ENCODE measurements around the gene ZNF593OS.

ZNF593OS gene

DNA sequence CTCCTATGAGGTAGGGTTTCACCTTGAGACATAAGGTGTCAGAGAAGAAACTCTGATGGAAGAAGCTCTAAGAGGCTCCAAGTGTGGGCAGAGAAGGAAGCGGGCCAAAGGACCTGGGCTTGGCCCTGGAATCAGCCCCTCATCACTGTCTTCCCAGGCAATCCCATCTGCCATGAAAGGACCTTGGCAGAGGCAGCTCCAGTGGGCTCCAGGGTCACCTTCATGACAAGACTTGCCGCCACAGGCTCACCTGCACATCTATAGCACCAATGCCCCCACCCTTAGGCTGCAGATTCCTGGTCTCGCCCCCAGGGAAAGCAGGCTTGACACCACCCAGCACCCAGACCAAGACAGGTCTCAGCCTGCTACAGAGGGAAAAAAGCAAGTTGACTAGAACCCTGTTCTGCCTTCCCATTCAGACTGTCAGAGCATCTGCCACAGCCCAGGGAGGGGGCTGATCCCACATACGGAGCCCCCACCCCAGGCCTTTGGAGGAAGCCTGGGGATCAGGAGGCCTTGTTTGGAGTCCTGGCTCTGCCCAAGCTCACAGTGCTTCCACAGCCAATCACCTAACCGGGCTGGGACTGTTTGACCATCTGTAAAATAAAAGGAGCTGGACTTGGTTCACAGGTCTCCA is 13.2 kb downstream of the ZNF593OS start:
- FAIRE-seq, result no peak

DNA sequence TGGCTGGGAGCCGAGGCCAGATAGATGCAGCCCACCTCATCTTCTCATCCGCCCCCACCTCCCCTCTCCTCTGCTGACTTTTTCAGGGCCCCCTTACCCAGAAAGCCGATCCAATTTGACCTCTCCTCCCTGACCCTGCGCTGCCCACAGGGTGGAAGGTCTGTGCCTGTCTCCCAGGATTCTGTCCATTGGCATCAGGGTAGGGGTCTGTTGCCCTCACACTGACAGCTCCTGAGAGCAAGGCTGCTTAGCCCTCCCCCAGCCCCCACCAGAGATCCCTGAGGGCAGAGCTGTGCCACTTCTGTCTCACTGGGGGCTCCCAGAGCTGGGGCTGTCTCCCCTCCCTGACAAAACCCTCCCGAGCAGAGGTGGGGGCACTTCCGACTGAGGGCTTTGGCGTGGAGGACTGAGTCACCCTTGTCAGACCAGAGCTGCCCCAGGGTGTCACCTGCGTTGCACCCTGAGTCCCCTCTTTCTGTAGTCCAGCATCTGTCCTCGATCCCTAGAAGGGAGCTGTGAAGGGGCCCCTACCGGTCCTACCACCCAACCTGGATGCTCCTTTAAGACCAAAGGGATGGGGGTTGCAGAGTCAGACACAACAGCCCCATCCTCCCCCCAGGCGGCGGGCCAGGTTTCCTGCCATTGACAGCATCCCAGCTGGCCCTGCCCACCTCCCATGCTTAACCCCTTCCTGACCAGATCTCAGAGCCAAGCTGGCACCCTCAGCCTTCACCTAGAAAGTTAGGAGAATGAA is 15.2 kb downstream of the ZNF593OS start:
- no peak for FAIRE-seq

DNA sequence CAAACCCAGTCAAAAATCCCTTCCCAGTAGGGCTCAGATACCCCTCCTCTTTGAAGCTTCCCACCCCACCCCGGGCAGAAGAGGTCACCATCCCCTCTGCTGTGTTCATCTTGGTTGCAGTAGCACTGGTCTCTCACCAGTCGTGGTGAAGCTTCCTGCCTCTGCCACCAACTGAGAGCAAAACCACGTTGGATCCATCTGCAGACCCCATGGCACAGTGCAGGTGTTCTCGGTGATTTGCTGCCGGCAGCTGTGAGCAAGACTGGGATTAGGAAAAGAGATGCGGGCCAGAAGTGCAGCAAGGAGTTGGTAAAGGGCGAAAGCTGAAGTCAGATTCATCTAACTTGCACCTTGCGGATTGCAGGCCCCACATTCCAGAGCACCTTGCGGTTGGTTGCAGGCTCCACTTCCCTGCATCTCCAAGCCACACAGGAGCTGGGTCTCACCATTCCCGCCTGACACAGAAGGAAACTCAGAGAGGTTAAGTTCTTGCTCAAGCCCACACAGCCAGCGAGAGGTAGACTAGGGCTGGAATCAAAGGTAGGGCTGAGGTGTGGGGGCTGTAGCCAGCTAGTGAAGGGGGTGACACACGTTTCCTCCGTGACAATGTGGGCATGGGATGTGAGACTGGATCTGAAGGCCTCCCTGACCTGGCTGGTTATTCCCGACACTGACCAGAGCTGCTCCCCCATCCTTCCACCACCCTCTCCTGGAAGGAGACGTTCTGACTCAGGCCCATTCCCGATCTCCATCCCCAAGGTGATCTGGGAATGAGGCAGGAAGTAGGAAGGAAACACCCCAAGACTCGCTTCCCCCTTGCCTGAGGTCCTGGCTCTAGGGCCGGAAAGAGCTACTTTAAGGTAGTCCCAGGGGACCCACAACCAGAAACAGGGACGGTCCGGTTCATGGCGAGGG is 16.0 kb downstream of the ZNF593OS start:
- no peak for FAIRE-seq

DNA sequence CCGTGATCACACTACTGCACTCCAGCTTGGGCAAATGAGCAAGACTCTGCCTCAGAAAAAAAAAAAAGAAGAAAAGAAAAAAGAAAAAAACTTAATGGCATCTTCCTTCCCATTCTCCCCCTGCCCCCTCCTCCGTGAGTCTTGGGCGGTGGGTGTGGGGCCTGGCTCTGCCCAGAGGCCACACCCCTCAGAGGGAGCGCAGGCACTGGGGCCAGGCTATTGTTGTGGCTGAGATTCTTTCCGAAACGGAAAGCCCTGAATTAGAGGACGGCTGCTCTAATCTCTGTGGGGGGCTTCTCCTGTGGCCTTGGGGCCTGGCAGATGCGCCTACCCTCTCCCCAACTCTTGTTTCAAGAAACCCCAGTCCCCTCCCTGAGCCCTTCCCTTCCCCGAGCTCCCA is 16.9 kb downstream of the ZNF593OS start:
- FAIRE-seq, result no peak

DNA sequence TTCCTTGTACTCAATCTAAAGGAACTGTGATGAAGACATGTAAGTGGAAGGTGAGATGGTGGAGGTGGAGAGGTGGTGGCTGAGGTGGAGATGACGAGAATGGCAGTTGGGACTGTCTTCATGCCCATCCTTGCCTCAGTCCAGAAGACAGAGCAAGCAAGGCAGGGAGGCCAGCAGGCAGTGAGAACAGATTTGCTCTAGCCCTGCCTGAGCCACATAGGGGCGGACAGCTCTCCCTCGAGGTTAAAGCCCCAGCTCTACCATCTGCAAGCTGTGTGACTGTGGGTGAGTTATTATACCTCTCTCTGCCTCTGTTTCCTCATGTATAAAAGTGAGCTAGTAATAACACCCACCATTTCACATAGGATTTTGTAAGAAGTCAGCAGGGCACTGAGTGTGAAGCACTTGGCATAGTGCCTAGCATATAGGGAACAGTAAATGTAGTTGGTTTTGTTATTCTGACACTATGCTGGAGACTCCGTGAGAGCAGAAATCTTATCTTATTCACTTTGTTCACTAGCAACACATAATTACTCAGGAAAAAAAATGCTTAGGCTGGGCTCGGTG is 17.6 kb downstream of the ZNF593OS start:
- no peak for FAIRE-seq

DNA sequence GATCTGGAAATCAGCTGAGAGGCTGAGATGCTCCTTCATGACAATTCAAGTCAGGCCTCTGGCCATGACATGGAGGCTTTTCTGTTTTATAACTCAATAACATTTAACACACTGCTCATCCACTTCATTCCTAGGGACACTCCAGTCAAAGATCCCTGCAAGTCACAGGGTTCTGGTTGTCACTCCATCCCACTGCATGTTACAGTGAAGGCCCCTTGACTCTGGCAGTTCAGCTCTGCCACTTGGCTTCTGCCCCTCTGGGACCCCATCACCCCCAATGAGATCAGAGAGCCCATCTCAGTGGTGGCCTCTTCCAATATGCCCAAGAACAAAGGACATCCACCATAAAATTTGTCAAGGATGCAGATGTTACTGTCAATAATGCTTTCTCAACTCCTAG is 22.7 kb downstream of the ZNF593OS start:
- FAIRE-seq, result no peak

DNA sequence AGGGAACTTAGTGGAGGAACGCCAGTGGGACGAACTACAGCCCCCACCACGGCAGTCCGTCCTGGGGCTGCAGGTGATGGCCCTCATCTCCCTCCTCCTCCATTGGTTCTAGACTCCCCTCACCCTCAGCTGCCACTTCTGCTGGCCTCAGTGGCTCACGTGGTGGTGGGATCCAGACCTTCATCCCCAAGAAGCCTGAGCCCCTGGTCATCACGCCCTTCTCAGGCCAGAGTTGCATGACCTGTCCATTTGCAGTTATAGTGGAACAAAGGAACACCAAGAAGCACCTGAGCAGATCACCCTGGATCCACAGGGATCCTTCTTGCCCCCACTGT is 25.7 kb downstream of the ZNF593OS start:
- FAIRE-seq, result no peak

DNA sequence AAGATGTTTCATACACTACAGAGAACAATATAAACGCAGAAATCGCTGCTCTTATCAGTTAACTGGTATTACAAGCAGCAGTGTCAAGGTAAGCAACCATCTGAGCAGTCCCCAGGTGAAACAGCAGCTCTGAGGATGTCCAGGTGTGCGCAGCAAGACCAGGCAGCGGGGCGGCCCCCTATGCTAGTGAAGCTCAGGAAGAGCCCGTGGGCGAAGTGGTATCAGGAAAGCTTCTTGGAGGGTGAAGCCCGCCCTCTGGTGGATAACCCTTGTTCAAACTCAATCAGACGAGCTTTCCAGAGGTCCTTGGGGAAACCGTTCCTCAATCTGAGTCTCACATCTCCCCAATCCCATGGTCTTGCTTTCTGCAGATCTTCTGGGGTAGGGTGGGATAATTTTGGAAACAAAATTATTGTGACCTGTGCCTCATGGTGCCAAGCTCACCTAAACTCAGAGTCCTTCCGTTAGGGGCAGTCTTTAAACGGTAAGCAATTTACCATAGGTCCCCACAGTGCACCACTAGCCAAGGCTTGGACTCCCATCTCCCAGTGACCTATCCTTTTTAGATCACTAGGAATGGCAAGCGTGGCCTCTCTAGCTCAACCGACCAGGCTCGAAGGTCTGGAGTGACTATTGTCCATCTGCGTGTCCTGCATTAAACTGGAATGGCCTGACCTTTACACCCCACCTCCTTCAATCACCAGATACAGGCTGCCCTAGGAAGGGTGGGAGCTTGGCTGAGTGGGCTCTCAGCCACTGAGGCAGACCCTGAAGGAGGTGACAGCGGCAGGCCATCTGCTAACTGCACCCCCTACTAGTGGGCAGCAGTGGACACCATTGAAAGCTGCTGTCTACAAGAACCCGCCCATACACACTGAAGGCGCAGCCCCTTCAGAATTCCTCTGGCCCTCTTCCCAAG is 26.3 kb downstream of the ZNF593OS start:
- peak; percentile 36 for FAIRE-seq

DNA sequence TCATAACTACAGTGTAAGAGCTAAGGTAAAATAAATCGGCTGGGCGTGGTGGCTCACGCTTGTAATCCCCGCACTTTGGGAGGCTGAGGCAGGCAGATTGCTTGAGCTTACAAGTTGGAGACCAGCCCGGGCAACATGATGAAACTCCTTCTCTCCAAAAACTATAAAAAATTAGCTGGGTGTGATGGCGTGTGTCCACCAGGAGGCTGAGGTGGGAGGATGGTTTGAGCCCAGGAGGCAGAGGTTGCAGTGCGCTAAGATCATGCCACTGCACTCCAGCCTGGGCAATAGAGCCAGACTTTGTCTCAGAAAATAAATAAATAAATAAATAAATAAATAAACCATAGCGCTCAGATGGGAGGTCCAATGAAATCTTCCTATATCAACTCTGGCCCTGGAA is 29.5 kb downstream of the ZNF593OS start:
- FAIRE-seq, result no peak

DNA sequence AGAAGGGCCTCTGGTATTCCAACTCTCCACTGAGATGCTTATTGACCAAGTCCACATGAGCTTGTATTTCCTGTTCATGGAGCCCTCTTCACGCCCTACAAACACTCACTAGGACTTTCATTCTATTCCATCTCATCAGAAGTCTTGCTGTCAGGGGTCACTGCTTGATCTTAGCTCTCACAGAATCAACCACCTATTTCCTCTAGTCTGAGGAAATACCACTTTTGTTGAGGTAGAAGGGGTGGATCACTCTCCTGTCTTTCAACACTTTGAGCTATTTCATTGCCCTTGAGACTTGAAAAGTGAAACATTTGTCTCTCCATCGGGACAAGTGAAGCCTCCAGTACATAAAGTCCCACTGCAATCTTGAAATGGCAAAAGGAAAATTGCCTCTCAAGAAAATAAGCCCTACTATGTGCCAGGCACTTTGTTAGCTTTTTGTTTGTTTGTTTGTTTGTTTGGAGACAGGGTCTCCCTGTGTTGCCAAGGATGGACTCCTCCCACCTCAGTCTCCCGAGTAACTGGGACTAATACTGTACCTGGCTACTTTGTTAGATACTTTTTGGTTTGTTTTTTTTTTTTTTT is 32.6 kb downstream of the ZNF593OS start:
- no peak for FAIRE-seq

DNA sequence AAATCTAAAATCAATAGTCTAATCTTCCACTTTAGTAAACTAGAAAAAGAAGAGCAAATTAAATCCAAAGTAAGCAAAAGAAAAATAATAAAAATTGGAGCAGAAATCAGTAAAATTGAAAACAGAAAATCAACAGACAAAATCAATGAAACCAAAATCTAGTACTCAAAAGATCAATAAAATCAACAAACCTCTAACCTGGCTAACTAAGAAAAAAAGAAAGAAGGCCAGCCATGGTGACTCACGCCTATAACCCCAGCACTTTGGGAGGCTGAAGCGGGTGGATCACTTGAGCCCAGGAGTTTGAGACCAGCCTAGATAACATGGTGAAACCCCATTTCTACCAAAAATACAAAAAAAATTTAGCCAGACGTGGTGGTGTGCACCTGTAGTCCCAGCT is 37.2 kb downstream of the ZNF593OS start:
- FAIRE-seq, result no peak

DNA sequence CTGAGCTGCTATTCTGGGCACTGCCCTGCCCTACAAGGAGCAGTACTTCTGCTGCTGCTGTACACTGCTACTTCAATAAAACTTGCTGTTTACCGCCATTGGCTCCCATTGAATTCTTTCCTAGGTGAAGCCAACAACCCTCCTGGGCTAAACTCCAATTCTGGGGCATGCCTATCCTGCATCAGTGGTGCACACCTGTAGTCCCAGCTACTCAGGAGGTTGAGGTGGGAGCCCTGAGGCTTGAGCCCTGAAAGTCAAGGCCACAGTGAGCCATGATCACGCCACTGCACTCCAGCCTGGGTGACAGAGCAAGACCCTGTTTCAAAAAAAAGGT is 38.8 kb downstream of the ZNF593OS start:
- no peak for FAIRE-seq

DNA sequence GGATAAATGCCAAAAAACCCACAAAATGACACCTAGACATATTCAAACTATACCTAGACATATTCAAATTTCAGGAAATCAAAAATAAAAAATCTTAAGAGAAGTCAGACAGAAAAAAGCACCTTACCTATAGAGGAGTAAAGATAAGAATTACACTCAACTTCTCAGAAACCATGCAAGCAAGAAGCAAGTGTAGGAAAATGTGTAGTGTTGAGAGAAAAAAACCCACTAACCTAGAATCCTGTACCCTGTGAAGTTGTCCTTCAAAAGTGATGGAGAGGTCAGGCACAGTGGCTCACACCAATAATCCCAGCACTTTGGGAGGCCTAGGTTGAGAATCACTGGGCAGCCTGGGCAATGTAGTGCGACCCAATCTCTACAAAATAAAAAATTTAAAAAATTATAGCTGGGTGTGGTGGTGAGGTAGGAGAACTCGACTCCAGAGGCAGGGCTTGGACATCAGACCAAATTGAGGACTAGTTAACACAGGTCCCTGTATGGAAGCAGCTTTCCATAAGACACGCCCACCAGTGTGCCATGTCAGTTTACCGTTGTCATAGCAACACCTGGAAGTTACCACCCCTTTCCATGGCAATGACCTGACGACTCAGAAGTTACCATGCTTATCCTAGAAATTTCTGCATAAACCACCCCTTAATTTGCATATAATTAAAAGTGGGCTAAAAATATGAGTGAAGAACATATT is 39.4 kb downstream of the ZNF593OS start:
- no peak for FAIRE-seq

DNA sequence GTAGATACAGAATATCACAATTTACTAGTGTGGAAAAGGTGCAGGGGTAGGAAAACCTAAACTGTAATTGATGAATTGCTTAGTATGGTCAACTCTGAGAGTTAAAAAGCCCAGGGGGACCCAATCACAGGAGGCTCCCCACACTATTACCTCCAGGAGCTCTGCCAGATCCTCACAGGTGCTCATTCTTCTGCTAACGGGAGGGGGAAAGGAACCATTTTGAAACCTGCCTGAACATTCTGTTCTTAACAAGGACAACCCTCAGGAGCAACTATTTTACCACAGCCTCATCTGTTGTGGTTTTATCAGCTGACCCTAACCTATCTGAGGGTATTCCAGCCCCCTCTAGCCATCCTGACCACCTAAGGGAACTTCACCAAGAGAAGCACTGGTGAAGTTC is 40.9 kb downstream of the ZNF593OS start:
- no peak for FAIRE-seq

DNA sequence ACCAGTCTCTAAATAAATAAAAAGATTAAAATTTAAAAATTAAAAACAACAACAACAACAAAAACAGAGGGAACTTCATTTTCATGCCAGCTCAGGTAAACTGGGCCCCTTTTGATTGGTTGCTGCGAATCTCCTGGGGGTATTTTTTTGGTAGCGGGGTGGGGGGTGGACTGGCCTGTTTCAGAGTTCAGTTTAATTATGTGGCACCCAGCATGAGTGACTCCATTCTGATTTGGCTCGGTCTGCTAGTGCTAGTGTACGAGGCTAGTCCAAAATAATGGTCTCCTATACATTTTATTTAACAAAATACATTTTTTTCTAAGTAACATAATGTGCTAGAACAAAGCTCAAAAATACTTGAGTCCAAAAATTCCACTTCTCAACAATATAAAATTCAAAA is 41.9 kb downstream of the ZNF593OS start:
- FAIRE-seq, result no peak

DNA sequence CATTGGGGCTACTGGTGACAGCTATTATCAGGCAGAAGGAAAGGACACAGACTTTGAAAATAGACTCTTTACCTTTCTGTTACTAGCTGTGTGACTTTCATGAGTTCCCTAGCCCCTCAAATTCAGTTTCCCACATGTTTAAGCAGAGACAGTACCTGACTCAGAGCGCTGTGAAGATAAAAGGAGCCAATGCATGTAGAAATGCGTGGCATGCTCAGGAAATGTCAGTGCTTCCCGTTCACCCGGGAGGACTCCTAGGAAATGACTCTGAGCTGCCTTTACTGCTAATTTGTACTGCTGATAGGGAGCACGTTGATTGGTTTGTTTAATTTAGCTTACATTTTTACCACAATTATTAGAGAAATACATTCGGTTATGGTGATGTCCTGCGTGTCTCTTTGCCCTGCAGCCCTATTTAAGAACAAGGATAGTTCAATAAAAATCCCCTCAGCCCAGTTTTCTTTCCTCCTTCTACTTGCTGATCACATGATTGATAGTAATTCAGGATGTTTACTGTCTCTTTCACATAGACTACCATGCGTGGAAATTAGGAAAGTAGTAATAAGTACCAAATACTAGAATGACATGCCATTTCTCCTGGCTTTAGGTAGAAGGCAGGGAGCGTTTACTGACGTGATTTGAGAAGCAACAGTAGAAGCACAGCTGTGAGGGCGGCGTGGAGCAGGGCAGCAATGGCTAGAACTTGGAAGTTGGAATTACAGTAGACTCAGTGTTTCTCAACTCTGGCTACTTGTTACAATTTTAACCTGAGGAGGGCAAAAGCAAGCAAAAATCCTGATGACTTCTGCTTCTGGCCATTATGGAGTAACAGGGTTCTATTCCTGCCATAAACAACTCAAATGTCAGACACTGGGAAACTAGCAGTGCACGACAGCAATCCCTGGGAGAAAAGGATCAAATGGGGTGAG is 44.1 kb downstream of the ZNF593OS start:
- no peak for FAIRE-seq

DNA sequence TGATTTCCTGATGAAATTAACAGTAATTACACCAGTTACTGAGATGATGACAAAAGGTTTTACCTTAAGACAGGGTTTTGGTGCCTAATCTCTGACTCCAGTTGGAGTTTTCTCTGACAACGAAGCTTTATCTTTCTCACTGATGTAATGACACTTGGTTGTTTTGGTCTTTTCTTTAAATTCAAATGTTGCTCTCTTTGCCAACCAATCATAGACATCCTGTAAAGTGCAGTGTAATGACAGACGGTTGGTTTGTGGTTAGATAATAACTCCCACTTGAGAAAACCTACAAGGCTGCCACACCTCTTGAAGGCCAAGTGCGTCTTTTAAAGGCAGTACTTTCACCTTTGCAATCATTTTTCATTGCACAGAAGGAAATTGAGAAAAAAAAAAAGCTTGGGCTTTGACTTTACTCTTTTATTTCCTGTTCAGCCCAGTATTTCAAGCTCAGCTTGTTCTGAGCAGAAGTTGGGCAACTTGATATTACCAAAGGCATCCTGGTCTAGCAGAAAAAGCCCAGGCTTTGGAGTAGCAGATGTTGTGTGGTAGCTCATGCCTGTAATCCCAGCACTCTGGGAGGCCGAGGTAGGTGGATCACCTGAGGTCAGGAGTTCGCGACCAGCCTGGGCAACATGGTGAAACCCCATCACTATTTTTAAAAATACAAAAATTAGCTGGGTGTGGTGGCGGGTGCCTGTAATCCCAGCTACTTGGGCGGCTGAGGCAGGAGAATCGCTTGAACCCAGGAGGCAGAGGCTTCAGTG is 45.1 kb downstream of the ZNF593OS start:
- FAIRE-seq, result no peak

DNA sequence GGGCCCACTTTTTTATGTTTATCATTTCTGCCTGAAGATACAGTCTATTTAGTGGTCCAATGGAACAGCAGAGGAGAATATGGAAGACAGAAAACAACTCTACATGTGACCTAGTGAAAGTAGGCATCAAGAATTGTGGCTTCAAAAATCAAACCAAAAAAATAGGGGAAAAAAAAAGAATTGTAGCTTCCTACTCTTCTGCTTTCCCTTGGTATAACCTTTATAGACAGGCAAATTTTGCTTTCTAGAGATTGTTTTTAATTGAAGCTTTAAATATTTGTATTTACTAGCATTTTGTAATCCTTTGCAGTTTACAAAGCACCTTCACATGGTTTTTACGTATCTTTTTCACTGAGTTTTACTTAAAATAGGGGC is 45.7 kb downstream of the ZNF593OS start:
- no peak for FAIRE-seq

DNA sequence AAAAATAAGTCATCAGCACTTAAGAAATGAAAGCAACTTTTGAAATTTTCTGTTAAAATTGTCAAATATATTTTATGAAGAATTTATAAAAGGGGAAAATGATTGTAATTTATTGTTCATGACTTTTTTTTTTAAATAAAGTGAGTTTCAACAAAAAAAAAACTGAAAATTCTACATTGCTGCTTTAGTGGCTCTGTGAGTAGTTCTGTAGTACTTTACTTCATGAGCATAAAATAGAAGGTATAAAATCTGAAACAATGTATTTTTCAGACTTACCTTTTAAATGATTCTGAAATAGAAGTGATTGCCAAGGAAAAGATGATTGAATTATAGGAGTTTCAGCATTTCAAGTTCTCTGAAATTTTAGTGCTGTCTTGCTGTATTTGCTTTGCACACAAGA is 46.2 kb downstream of the ZNF593OS start:
- FAIRE-seq, result no peak
